KMS-11 (cell line): ENCODE data around the gene SGTA.

ENCODE experiments used
- H2AFZ ChIP-seq: fragments of 200-600 bp; sonication (generic); 2 replicates; pipeline ENCODE4 v1.6.1; 2016; ENCODE audit warnings: antibody characterized with exemption, mixed run types, low read depth
- H3K27ac ChIP-seq: fragments of 200-600 bp; sonication (generic); 2 replicates; pipeline ENCODE4 v1.6.1; 2016; ENCODE audit warnings: mild to moderate bottlenecking, mixed run types
- H3K27me3 ChIP-seq: fragments of 200-600 bp; sonication (generic); 2 replicates; pipeline ENCODE4 v1.6.1; 2017; ENCODE audit warnings: mild to moderate bottlenecking, low read depth, mixed run types, moderate library complexity; ENCODE audit not compliant: insufficient read depth
- H3K36me3 ChIP-seq: fragments of 200-600 bp; sonication (generic); 2 replicates; pipeline ENCODE4 v1.6.1; 2017; ENCODE audit warnings: mild to moderate bottlenecking, mixed run types; ENCODE audit not compliant: insufficient read depth
- H3K4me1 ChIP-seq: fragments of 200-600 bp; sonication (generic); 2 replicates; pipeline ENCODE4 v1.6.1; 2016; ENCODE audit warnings: mild to moderate bottlenecking, low read depth, mixed run types; ENCODE audit not compliant: poor library complexity, severe bottlenecking
- H3K4me2 ChIP-seq: fragments of 200-600 bp; sonication (generic); 2 replicates; pipeline ENCODE4 v1.7.0; 2016; ENCODE audit warnings: mild to moderate bottlenecking, mixed run types
- H3K4me3 ChIP-seq: fragments of 200-600 bp; sonication (generic); IDR thresholded peaks from 2 replicates; pipeline ENCODE4 v1.6.1; 2017; ENCODE audit warnings: low read depth, low read length, mixed read lengths; ENCODE audit not compliant: insufficient read depth
- H3K79me2 ChIP-seq: fragments of 200-600 bp; sonication (generic); 2 replicates; pipeline ENCODE4 v1.6.1; 2016; ENCODE audit warnings: low read depth, mixed run types; ENCODE audit not compliant: insufficient read depth
- H3K9ac ChIP-seq: fragments of 200-600 bp; sonication (generic); 2 replicates; pipeline ENCODE4 v1.6.1; 2016; ENCODE audit warnings: mild to moderate bottlenecking, mixed run types
- H4K20me1 ChIP-seq: fragments of 200-600 bp; sonication (generic); 2 replicates; pipeline ENCODE4 v1.6.1; 2016; ENCODE audit warnings: mild to moderate bottlenecking, mixed run types; ENCODE audit not compliant: insufficient read depth
- CTCF ChIP-seq: fragments of 200-600 bp; sonication (generic); conservative IDR thresholded peaks from 2 replicates; pipeline ENCODE4 v1.6.1; 2017; ENCODE audit warnings: low read depth, mild to moderate bottlenecking, antibody characterized with exemption, low read length, moderate library complexity, mixed read lengths

The SGTA gene

GRCh38 chr19:2731181-2731995, 51.7 kb downstream of the SGTA start:
- no peaks in the 10 kb centered on the region for H3K79me2 ChIP-seq
- H3K9ac ChIP-seq: no peak overlapping the region
- no peaks in the 10 kb centered on the region for H4K20me1 ChIP-seq
- H3K4me1 ChIP-seq: no peaks in the 10 kb centered on the region
- H3K36me3 ChIP-seq: no peaks in the 10 kb centered on the region
- no peak overlapping the region for H3K4me2 ChIP-seq
- TF ChIP-seq CTCF: no peak
- no peak overlapping the region for H3K4me3 ChIP-seq
- no peaks in the 10 kb centered on the region; the same call in 1 of the 2 replicates for H3K27me3 ChIP-seq
- H3K27ac ChIP-seq: no peak overlapping the region
- H2AFZ ChIP-seq: no peak overlapping the region

- no peak overlapping the region for H3K27ac ChIP-seq
- H3K79me2 ChIP-seq: no peaks in the 10 kb centered on the region
- no peak for TF ChIP-seq CTCF
- no peak overlapping the region for H3K9ac ChIP-seq
- peaks cover 5% of the 10 kb centered on the region; the same call in 1 of the 2 replicates for H3K27me3 ChIP-seq
- no peak overlapping the region for H2AFZ ChIP-seq
- H4K20me1 ChIP-seq: no peaks in the 10 kb centered on the region
- no peaks in the 10 kb centered on the region for H3K36me3 ChIP-seq
- no peaks in the 10 kb centered on the region for H3K4me1 ChIP-seq
- H3K4me3 ChIP-seq: no peak overlapping the region
- H3K4me2 ChIP-seq: no peak overlapping the region
These were observed 52.9 kb downstream of the SGTA start for GRCh38 chr19:2729943-2730818.

- H3K27ac ChIP-seq: no peak overlapping the region
- no peak overlapping the region for H3K4me3 ChIP-seq
- no peak overlapping the region for H3K9ac ChIP-seq
- no peak overlapping the region for H2AFZ ChIP-seq
- H3K4me1 ChIP-seq: no peaks in the 10 kb centered on the region
- no peak for TF ChIP-seq CTCF
- H4K20me1 ChIP-seq: no peaks in the 10 kb centered on the region
- H3K4me2 ChIP-seq: no peak overlapping the region
- peaks cover 10% of the 10 kb centered on the region; the same call in 1 of the 2 replicates for H3K27me3 ChIP-seq
- H3K36me3 ChIP-seq: no peaks in the 10 kb centered on the region
- H3K79me2 ChIP-seq: no peaks in the 10 kb centered on the region
These were observed 54.2 kb downstream of the SGTA start for GRCh38 chr19:2728783-2729387.

- no peak overlapping the region for H3K9ac ChIP-seq
- H3K4me1 ChIP-seq: no peaks in the 10 kb centered on the region
- peaks cover 14% of the 10 kb centered on the region; the same call in 1 of the 2 replicates for H3K27me3 ChIP-seq
- TF ChIP-seq CTCF: no peak
- H4K20me1 ChIP-seq: no peaks in the 10 kb centered on the region
- no peak overlapping the region for H3K4me3 ChIP-seq
- no peaks in the 10 kb centered on the region for H3K36me3 ChIP-seq
- H2AFZ ChIP-seq: no peak overlapping the region
- no peak overlapping the region for H3K27ac ChIP-seq
- no peak overlapping the region for H3K4me2 ChIP-seq
- no peaks in the 10 kb centered on the region for H3K79me2 ChIP-seq
These were observed 55.5 kb downstream of the SGTA start for GRCh38 chr19:2727640-2727944.
